ENCODE measurements around the gene C19orf81.

The C19orf81 gene

GRCh38 chr19:50679177-50680125 is 30.2 kb downstream of the C19orf81 start:
- peak in 2 of 3 donors; percentile 46 to 73 for DNase-seq (ENCODE audit: low read depth in 3 of 3, low spot score in 1 of 3)

- DNase-seq (ENCODE audit: low read depth in 3 of 3, low spot score in 1 of 3): no peak
Measured at GRCh38 chr19:50686310-50687032, 37.2 kb downstream of the C19orf81 start.

GRCh38 chr19:50688766-50689165 is 39.5 kb downstream of the C19orf81 start:
- no peak for DNase-seq (ENCODE audit: low read depth in 3 of 3, low spot score in 1 of 3)

- no peak for DNase-seq (ENCODE audit: low read depth in 3 of 3, low spot score in 1 of 3)
Measured at GRCh38 chr19:50690439-50690838, 41.2 kb downstream of the C19orf81 start.

GRCh38 chr19:50693064-50693975 is 44.1 kb downstream of the C19orf81 start:
- no peak for DNase-seq (ENCODE audit: low read depth in 3 of 3, low spot score in 1 of 3)

- DNase-seq (ENCODE audit: low read depth in 3 of 3, low spot score in 1 of 3): no peak
Measured at GRCh38 chr19:50694815-50695145, 45.5 kb downstream of the C19orf81 start.

- no peak for DNase-seq (ENCODE audit: low read depth in 3 of 3, low spot score in 1 of 3)
Measured at GRCh38 chr19:50695251-50696093, 46.2 kb downstream of the C19orf81 start.

GRCh38 chr19:50696094-50696483 is 46.8 kb downstream of the C19orf81 start:
- DNase-seq (ENCODE audit: low read depth in 3 of 3, low spot score in 1 of 3): no peak

GRCh38 chr19:50697414-50698124 is 48.3 kb downstream of the C19orf81 start:
- DNase-seq (ENCODE audit: low read depth in 3 of 3, low spot score in 1 of 3): no peak

GRCh38 chr19:50701367-50701985 is 52.2 kb downstream of the C19orf81 start:
- no peak for DNase-seq (ENCODE audit: low read depth in 3 of 3, low spot score in 1 of 3)

GRCh38 chr19:50702158-50702870 is 53.1 kb downstream of the C19orf81 start:
- DNase-seq (ENCODE audit: low read depth in 3 of 3, low spot score in 1 of 3): no peak

GRCh38 chr19:50702871-50703829 is 53.9 kb downstream of the C19orf81 start:
- DNase-seq (ENCODE audit: low read depth in 3 of 3, low spot score in 1 of 3): no peak

- no peak for DNase-seq (ENCODE audit: low read depth in 3 of 3, low spot score in 1 of 3)
Measured at GRCh38 chr19:50703915-50704796, 54.9 kb downstream of the C19orf81 start.

GRCh38 chr19:50705422-50706019 is 56.3 kb downstream of the C19orf81 start:
- no peak for DNase-seq (ENCODE audit: low read depth in 3 of 3, low spot score in 1 of 3)

GRCh38 chr19:50706387-50706786 is 57.1 kb downstream of the C19orf81 start:
- DNase-seq (ENCODE audit: low read depth in 3 of 3, low spot score in 1 of 3): no peak
